Measurements from ENCODE around the gene SLC18A2. TPM values are rescaled to one million over a fixed set of nuclear protein-coding genes. Genes with fewer than 3 reads are reported as not detected.

Gene SLC18A2
- total and polyA plus RNA-seq, 10 of the 15 experiments (the other 5 are each of a cell fraction or from before 2014, with no cell fraction given): 0.06 to 1.1 (median 0.25) TPM; not detected in 5

DNA sequence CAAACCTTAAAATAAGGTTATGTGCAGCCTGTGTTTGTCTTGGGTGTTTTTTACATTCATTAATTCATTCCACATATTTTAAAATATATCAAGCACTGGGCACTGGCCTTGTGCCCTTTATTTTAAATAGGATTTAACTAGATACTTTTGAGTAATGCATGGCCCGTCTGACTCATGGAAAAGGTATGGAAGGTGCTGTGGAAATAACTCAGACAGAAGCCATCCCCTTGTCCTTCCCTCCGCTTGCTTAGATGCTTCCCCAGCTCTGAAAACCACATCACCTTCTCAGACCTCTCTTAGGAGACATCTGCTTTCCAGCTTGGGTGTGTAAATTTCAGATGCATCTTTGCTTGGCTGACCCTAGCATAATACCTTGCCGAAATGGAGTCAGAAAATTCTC is 30.5 kb downstream of the SLC18A2 start (continued):
- TF ChIP-seq NKRF (conservative IDR thresholded peaks at IDR 0.05) (no peak), ZBTB40 (IDR thresholded peaks at IDR 0.05; ENCODE audit: borderline replicate concordance) (no peak), BCL11A (IDR thresholded peaks at IDR 0.05; ENCODE audit: low read depth, low read length) (no peak), POU2F2 (IDR thresholded peaks at IDR 0.05; ENCODE audit: borderline replicate concordance, low read depth, low read length) (no peak), RCOR1 (conservative IDR thresholded peaks at IDR 0.05; ENCODE audit: low read depth, low read length) (no peak), ASH2L (IDR thresholded peaks at IDR 0.05; ENCODE audit: borderline replicate concordance, low read depth) (no peak), NRF1 (conservative IDR thresholded peaks at IDR 0.05; ENCODE audit: low read depth, low read length) (no peak), SREBF1 (IDR thresholded peaks at IDR 0.05; ENCODE audit: low read length) (no peak)
- TF ChIP-seq, protein P1, sequence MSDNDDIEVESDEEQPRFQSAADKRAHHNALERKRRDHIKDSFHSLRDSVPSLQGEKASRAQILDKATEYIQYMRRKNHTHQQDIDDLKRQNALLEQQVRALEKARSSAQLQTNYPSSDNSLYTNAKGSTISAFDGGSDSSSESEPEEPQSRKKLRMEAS (IDR thresholded peaks at IDR 0.05; ENCODE audit: low read depth, low read length): no peak

Measured in GM12878 (cell line).